Endothelial cell of umbilical vein (primary cell): Measurements from ENCODE around the gene P2RY8. TPM values are rescaled to one million over a fixed set of nuclear protein-coding genes. Genes with fewer than 3 reads are reported as not detected.

ENCODE experiments used
- BruUV-seq: library from RNA; stranded (reverse); fragments of 400-500 nt; replicated peaks from 2 replicates; lab custom pipeline; 2021; lab: Mats Ljungman, UMichigan
- CTCF ChIA-PET: fragments of 300-600, 350-600 bp; sonication (Branson Sonifier 250); formaldehyde crosslinking; loops from one replicate; lab custom pipeline; 2021; ENCODE audit warnings: antibody characterized with exemption, inconsistent platforms; lab: Charles Lee
- POLR2A ChIA-PET: fragments of 300-600, 350-600 bp; sonication (Branson Sonifier 250); formaldehyde crosslinking; loops from one replicate; lab custom pipeline; 2021; ENCODE audit warnings: antibody characterized with exemption, inconsistent platforms; lab: Charles Lee
- DNase-seq: peaks from one replicate; pipeline ENCODE4 v3.0.0-alpha.2; 2011; ENCODE audit warnings: low read depth, low spot score
- FAIRE-seq: peaks from 2 replicates; lab custom pipeline; 2011; peaks lifted over from hg19 to GRCh38; lab: Jason Lieb, UNC
- H2AFZ ChIP-seq: 2 replicates; pipeline ENCODE4 v1.6.0; 2012; ENCODE audit warnings: low read depth, low read length, control low read depth, inconsistent platforms
- H3K27ac ChIP-seq: 2 replicates; pipeline ENCODE4 v1.5.1; 2011; ENCODE audit warnings: low read depth, mild to moderate bottlenecking, control low read depth, low read length, moderate library complexity; ENCODE audit not compliant: insufficient read depth
- H3K27me3 ChIP-seq, 2 experiments: 2 replicates each; pipeline versions ENCODE4 v1.6.0 to v1.6.1; 2011; ENCODE audit warnings: low read length in 2 of 2, mixed read lengths in 1 of 2; ENCODE audit not compliant: control insufficient read depth in 2 of 2, insufficient read depth in 2 of 2
- H3K36me3 ChIP-seq, 2 experiments: 2 replicates in 1 of 2; 3 replicates in 1 of 2; pipeline ENCODE4 v1.5.1; 2011; ENCODE audit warnings: low read length in 2 of 2, mild to moderate bottlenecking in 1 of 2, moderate library complexity in 1 of 2; ENCODE audit not compliant: control insufficient read depth in 2 of 2, insufficient read depth in 2 of 2; ENCODE audit errors: extremely low read depth in 1 of 2
- H3K4me1 ChIP-seq: 3 replicates; pipeline ENCODE4 v1.5.1; 2011; ENCODE audit warnings: mild to moderate bottlenecking, low read length; ENCODE audit not compliant: control insufficient read depth, insufficient read depth; ENCODE audit errors: extremely low read depth
- H3K4me2 ChIP-seq: 2 replicates; pipeline ENCODE4 v1.6.1; 2011; ENCODE audit warnings: low read length, control low read depth, mixed read lengths; ENCODE audit not compliant: insufficient read depth
- H3K4me3 ChIP-seq, 3 experiments: fragments of 200-600 bp in 1 of 3; sonication (generic), shearing (Covaris generic) in 1 of 3; replicated peaks in 1 of 3; 2 replicates each; pipeline ENCODE4 v1.5.1; 2011 to 2016; ENCODE audit warnings: control low read depth in 3 of 3, low read length in 3 of 3, mild to moderate bottlenecking in 2 of 3, inconsistent platforms in 1 of 3, low read depth in 1 of 3, moderate library complexity in 1 of 3; ENCODE audit not compliant: insufficient read depth in 1 of 3
- H3K79me2 ChIP-seq: 2 replicates; pipeline ENCODE4 v1.6.0; 2012; ENCODE audit warnings: low read length, inconsistent platforms; ENCODE audit not compliant: control insufficient read depth, insufficient read depth
- H3K9ac ChIP-seq: replicated peaks from 2 replicates; pipeline ENCODE3; 2011; ENCODE audit warnings: low read length, control low read depth; ENCODE audit not compliant: insufficient read depth; ENCODE audit errors: extremely low read depth
- H3K9me1 ChIP-seq: replicated peaks from 3 replicates; pipeline ENCODE4 v1.6.0; 2011; ENCODE audit warnings: mild to moderate bottlenecking, low read length; ENCODE audit not compliant: control insufficient read depth, insufficient read depth; ENCODE audit errors: extremely low read depth
- H3K9me3 ChIP-seq: replicated peaks from 2 replicates; pipeline ENCODE4 v1.5.1; 2012; ENCODE audit warnings: low read length, inconsistent platforms; ENCODE audit not compliant: control insufficient read depth, insufficient read depth
- H4K20me1 ChIP-seq: replicated peaks from 2 replicates; pipeline ENCODE3; 2011; ENCODE audit warnings: mild to moderate bottlenecking, low read length; ENCODE audit not compliant: control insufficient read depth, insufficient read depth; ENCODE audit errors: extremely low read depth
- CTCF ChIP-seq, 2 donors: IDR thresholded peaks; 1 replicate in 1 of 2; 2 replicates in 1 of 2; pipeline ENCODE4 v1.5.1; 2011; ENCODE audit warnings: low read length in 2 of 2, mild to moderate bottlenecking in 2 of 2, moderate library complexity in 2 of 2, control low read depth in 1 of 2, inconsistent platforms in 1 of 2, low read depth in 1 of 2; ENCODE audit not compliant: insufficient read depth in 1 of 2; ENCODE audit errors: extremely low read depth in 1 of 2
- EZH2 ChIP-seq: IDR thresholded peaks from 2 replicates; pipeline ENCODE4 v1.6.1; 2012; ENCODE audit warnings: borderline replicate concordance, low read depth, mild to moderate bottlenecking, moderate library complexity, low read length, inconsistent platforms; ENCODE audit not compliant: severe bottlenecking
- FOS ChIP-seq: IDR thresholded peaks from 2 replicates; pipeline ENCODE4 v1.6.1; 2011; ENCODE audit warnings: mild to moderate bottlenecking, low read length, moderate library complexity, borderline replicate concordance; ENCODE audit not compliant: insufficient read depth
- GATA2 ChIP-seq: IDR thresholded peaks from 2 replicates; pipeline ENCODE4 v1.7.0; 2011; ENCODE audit warnings: low read depth, mild to moderate bottlenecking, moderate library complexity, mixed read lengths, low read length; ENCODE audit not compliant: insufficient read length, insufficient read depth
- JUN ChIP-seq: IDR thresholded peaks from 2 replicates; pipeline ENCODE4 v1.6.1; 2011; ENCODE audit warnings: borderline replicate concordance, low read depth; ENCODE audit not compliant: insufficient read length, insufficient read depth
- MAX ChIP-seq: IDR thresholded peaks from 2 replicates; pipeline ENCODE4 v1.6.1; 2011; ENCODE audit not compliant: insufficient read depth, insufficient read length
- MYC ChIP-seq: IDR thresholded peaks from one replicate; pipeline ENCODE4 v1.6.1; 2011; ENCODE audit warnings: mild to moderate bottlenecking, low read depth, low read length
- POLR2A ChIP-seq: IDR thresholded peaks from 2 replicates; pipeline ENCODE4 v1.6.1; 2012; ENCODE audit warnings: low read depth, mild to moderate bottlenecking, control low read depth, low read length
- POLR2AphosphoS5 ChIP-seq: IDR thresholded peaks from 2 replicates; pipeline ENCODE4 v1.6.1; 2012; ENCODE audit warnings: low read depth, mild to moderate bottlenecking, control low read depth, low read length, moderate library complexity; ENCODE audit not compliant: insufficient read depth
- dilution Hi-C: fragments of 300-500 bp; cut with MboI; formaldehyde crosslinking; loops from one replicate; pipeline ENCODE4 v1.15.0; 2019; ENCODE audit warnings: low sequenced_read_pairs; ENCODE audit not compliant: extremely low pct_ligation_motif_present
- intact Hi-C: fragments of 100-400 bp; cut with micrococcal nuclease; formaldehyde crosslinking; loops from one replicate; pipeline ENCODE4 v1.10.0; 2022
- polyA plus RNA-seq, 4 experiments: library from polyadenylated mRNA; depleted of rRNA in 3 of 4; stranded (reverse) in 3 of 4; unstranded in 1 of 4; fragments of >200 nt; gene quantifications; 2 replicates each; pipeline versions ENCODE4 v1.2.1 to v1.2.3, GENCODE V29; 2011 to 2012; ENCODE audit warnings: missing spikeins in 1 of 4
- total RNA-seq: library from RNA; stranded (reverse); gene quantifications from 2 replicates; pipeline ENCODE4 v1.2.3, GENCODE V29; 2021

The P2RY8 gene
- total and polyA plus RNA-seq, 2 donors (not counting 3 experiments of a cell fraction or from before 2014, with no cell fraction given), result not detected

- POLR2A ChIA-PET, result no interaction called here
- Histone ChIP-seq H2AFZ (no peak overlapping the region), H3K27me3 (peaks cover 2 to 15% of the 10 kb centered on the region in 2 experiments), H3K27ac (no peak overlapping the region), H3K9me1 (no peaks in the 10 kb centered on the region), H3K9me3 (no peaks in the 10 kb centered on the region), H3K9ac (no peak overlapping the region), H3K79me2 (no peaks in the 10 kb centered on the region), H4K20me1 (no peaks in the 10 kb centered on the region), H3K4me1 (peaks cover 12% of the 10 kb centered on the region), H3K4me2 (no peak overlapping the region), H3K36me3 (no peaks in the 10 kb centered on the region), H3K4me3 (no peak overlapping the region)
- intact Hi-C loops (no loop called here), dilution Hi-C loops (no loop called here)
- BruUV-seq, result no TSS peak
- DNase-seq (no peak), FAIRE-seq (no peak)
- CTCF ChIA-PET, result no interaction called here
- no peak for TF ChIP-seq POLR2AphosphoS5
These were observed 72.7 kb downstream of the P2RY8 start for GRCh38 chrX:1464041-1464970.

- no peaks in the 10 kb centered on the region for H3K36me3 ChIP-seq
- BruUV-seq, result no TSS peak
These were observed 73.4 kb downstream of the P2RY8 start for GRCh38 chrX:1463581-1463980.

More at GRCh38 chrX:1463581-1463980, 73.4 kb downstream of the P2RY8 start:
- Histone ChIP-seq H3K9me3 (no peaks in the 10 kb centered on the region), H3K27me3 (peaks cover 2 to 15% of the 10 kb centered on the region in 2 experiments), H3K4me3 (no peak overlapping the region), H3K4me2 (peak overlapping the region; percentile 37), H3K9ac (no peak overlapping the region), H3K4me1 (peaks cover 12% of the 10 kb centered on the region), H3K79me2 (no peaks in the 10 kb centered on the region), H4K20me1 (no peaks in the 10 kb centered on the region), H2AFZ (no peak overlapping the region), H3K9me1 (no peaks in the 10 kb centered on the region), H3K27ac (no peak overlapping the region)
- POLR2A ChIA-PET, result no interaction called here
- FAIRE-seq (no peak), DNase-seq (no peak)
- TF ChIP-seq JUN (no peak), MYC (no peak), POLR2AphosphoS5 (no peak), FOS (no peak), EZH2 (no peak), MAX (no peak), GATA2 (no peak), POLR2A (no peak), CTCF (IDR thresholded peaks at IDR 0.05; ENCODE audit: extremely low read depth in 1 of 2, insufficient read depth in 1 of 2, low read depth in 1 of 2, low read length in 2 of 2) (no peak)
- CTCF ChIA-PET, result no interaction called here
- dilution Hi-C loops (no loop called here), intact Hi-C loops (no loop called here)
